DOHH2 (cell line): ENCODE data around the gene KRT5.

Experiments used
- H3F3A ChIP-seq: fragments of 200-600 bp; sonication (generic), shearing (Covaris generic); 2 replicates; pipeline ENCODE4 v1.6.0; 2016; ENCODE audit warnings: antibody characterized with exemption, mild to moderate bottlenecking; ENCODE audit not compliant: control insufficient read depth, insufficient read depth
- H3K27ac ChIP-seq: fragments of 200-600 bp; sonication (generic); 2 replicates; pipeline ENCODE4 v1.5.1; 2014; ENCODE audit warnings: low read depth, mild to moderate bottlenecking, low read length, moderate library complexity
- H3K27me3 ChIP-seq: fragments of 200-600 bp; sonication (generic); 2 replicates; pipeline ENCODE4 v1.6.1; 2014; ENCODE audit warnings: mild to moderate bottlenecking, low read length, mixed read lengths; ENCODE audit not compliant: control insufficient read depth
- H3K36me3 ChIP-seq: fragments of 200-600 bp; sonication (generic); 2 replicates; pipeline ENCODE4 v1.6.1; 2014; ENCODE audit warnings: mild to moderate bottlenecking, low read length, moderate library complexity, mixed read lengths; ENCODE audit not compliant: control insufficient read depth
- H3K4me1 ChIP-seq: fragments of 200-600 bp; sonication (generic); 2 replicates; pipeline ENCODE4 v1.6.1; 2014; ENCODE audit warnings: mild to moderate bottlenecking, low read length, mixed read lengths; ENCODE audit not compliant: control insufficient read depth
- H3K4me2 ChIP-seq: fragments of 200-600 bp; sonication (generic); 2 replicates; pipeline ENCODE4 v1.6.0; 2014; ENCODE audit warnings: mild to moderate bottlenecking, low read length, moderate library complexity
- H3K4me3 ChIP-seq: fragments of 200-600 bp; sonication (generic); 2 replicates; pipeline ENCODE4 v1.5.1; 2014; ENCODE audit warnings: mild to moderate bottlenecking, low read length, mixed read lengths
- H3K79me2 ChIP-seq: fragments of 200-600 bp; sonication (generic); 2 replicates; pipeline ENCODE4 v1.6.1; 2014; ENCODE audit warnings: mild to moderate bottlenecking, low read length, mixed read lengths; ENCODE audit not compliant: control insufficient read depth
- H3K9me2 ChIP-seq: fragments of 200-600 bp; sonication (generic); replicated peaks from 2 replicates; pipeline ENCODE4 v1.6.1; 2014; ENCODE audit warnings: mild to moderate bottlenecking, low read length, mixed read lengths; ENCODE audit not compliant: control insufficient read depth
- H3K9me3 ChIP-seq: fragments of 200-600 bp; sonication (generic); 2 replicates; pipeline ENCODE4 v1.6.1; 2014; ENCODE audit warnings: antibody characterized with exemption, low read length, mixed read lengths; ENCODE audit not compliant: control insufficient read depth, insufficient read depth
- H4K20me1 ChIP-seq: fragments of 200-600 bp; sonication (generic); 2 replicates; pipeline ENCODE4 v1.6.0; 2014; ENCODE audit warnings: low read depth, mild to moderate bottlenecking, antibody characterized with exemption, low read length, moderate library complexity; ENCODE audit not compliant: control insufficient read depth, insufficient read depth
- CTCF ChIP-seq: fragments of 200-600 bp; sonication (generic); IDR thresholded peaks from one replicate; pipeline ENCODE4 v1.5.1; 2014; ENCODE audit warnings: antibody characterized with exemption, mild to moderate bottlenecking, low read depth, low read length; ENCODE audit not compliant: poor library complexity, severe bottlenecking
- EZH2phosphoT487 ChIP-seq: fragments of 200-600 bp; sonication (generic); IDR thresholded peaks from 2 replicates; pipeline ENCODE4 v1.6.1; 2017; ENCODE audit warnings: borderline replicate concordance, mild to moderate bottlenecking, antibody characterized with exemption, low read length, moderate library complexity, mixed read lengths

The KRT5 gene

GRCh38 chr12:52558781-52559445, 38.7 kb upstream of the KRT5 start:
- Histone ChIP-seq H3K27ac (no peak overlapping the region), H3K79me2 (no peaks in the 10 kb centered on the region), H4K20me1 (no peaks in the 10 kb centered on the region), H3K4me2 (no peak overlapping the region), H3K27me3 (0 out of 2 replicates have a peak, but pooled peaks cover 5% of the 10 kb centered on the region), H3K4me1 (no peaks in the 10 kb centered on the region), H3K4me3 (no peak overlapping the region), H3K9me3 (no peaks in the 10 kb centered on the region), H3F3A (no peaks in the 10 kb centered on the region), H3K9me2 (no peaks in the 10 kb centered on the region), H3K36me3 (no peaks in the 10 kb centered on the region)
- TF ChIP-seq CTCF, result no peak
- no peak for TF ChIP-seq EZH2phosphoT487

GRCh38 chr12:52557476-52557875, 37.3 kb upstream of the KRT5 start:
- Histone ChIP-seq H3K27me3 (0 out of 2 replicates have a peak, but pooled peaks cover 4% of the 10 kb centered on the region), H3K4me1 (no peaks in the 10 kb centered on the region)

GRCh38 chr12:52555577-52555976, 35.4 kb upstream of the KRT5 start:
- no peaks in the 10 kb centered on the region for H3K36me3 ChIP-seq
- H3K9me2 ChIP-seq, result no peaks in the 10 kb centered on the region
- no peak for TF ChIP-seq CTCF
- no peak for TF ChIP-seq EZH2phosphoT487
- no peaks in the 10 kb centered on the region for H3K27me3 ChIP-seq
- no peaks in the 10 kb centered on the region for H3K4me1 ChIP-seq
- no peaks in the 10 kb centered on the region for H4K20me1 ChIP-seq
- no peak overlapping the region for H3K27ac ChIP-seq
- H3K9me3 ChIP-seq, result no peaks in the 10 kb centered on the region
- no peaks in the 10 kb centered on the region for H3F3A ChIP-seq
- no peak overlapping the region for H3K4me3 ChIP-seq
- H3K79me2 ChIP-seq, result no peaks in the 10 kb centered on the region
- H3K4me2 ChIP-seq, result no peak overlapping the region

More at GRCh38 chr12:52557476-52557875, 37.3 kb upstream of the KRT5 start:
- Histone ChIP-seq H3K4me2 (no peak overlapping the region), H3K9me2 (no peaks in the 10 kb centered on the region), H3K36me3 (no peaks in the 10 kb centered on the region), H3K79me2 (no peaks in the 10 kb centered on the region), H3F3A (no peaks in the 10 kb centered on the region), H4K20me1 (no peaks in the 10 kb centered on the region), H3K27ac (no peak overlapping the region), H3K9me3 (no peaks in the 10 kb centered on the region), H3K4me3 (no peak overlapping the region)
- TF ChIP-seq CTCF (no peak), EZH2phosphoT487 (no peak)
